ENCODE data around the gene ZNF407. TPM values are rescaled to one million over a fixed set of nuclear protein-coding genes. Genes with fewer than 3 reads are reported as not detected.

Gene ZNF407
- total RNA-seq, 1 experiment from 2014 or later: 7.6 TPM

GRCh38 chr18:75087119-75088020, 489.7 kb downstream of the ZNF407 start:
- no peaks in the 10 kb centered on the region for H3K79me2 ChIP-seq (ENCODE audit: insufficient read depth, low read length)
- ChIA-PET POLR2A (no interaction called here), RAD21 (ENCODE audit: low non-redundant PET in 1 of 2, low total read pairs in 2 of 2, uncharacterized antibody in 2 of 2, unreplicated experiment in 2 of 2) (no interaction called here), CTCF (no interaction called here)
- TF ChIP-seq ZNF274 (IDR thresholded peaks at IDR 0.05; ENCODE audit: low read depth, low read length) (no peak), SIN3A (IDR thresholded peaks at IDR 0.05; ENCODE audit: low read depth) (no peak), RAD21 (IDR thresholded peaks at IDR 0.05; ENCODE audit: low read depth) (no peak), EGR1 (IDR thresholded peaks at IDR 0.05; ENCODE audit: low read depth) (no peak)
- H2AFZ ChIP-seq (ENCODE audit: low read depth, low read length, poor library complexity, severe bottlenecking): no peak overlapping the region
- H3K9me3 ChIP-seq (ENCODE audit: control insufficient read depth in 1 of 2, insufficient read depth in 1 of 2, low read depth in 1 of 2, low read length in 2 of 2): peaks cover 0 to 7% of the 10 kb centered on the region in 2 experiments; a peak in 1 of 4 replicates
- no peak overlapping the region for H3K9ac ChIP-seq (ENCODE audit: low read length)
- no peak for ATAC-seq
- BruUV-seq (replicated peaks): no TSS peak
- no peak overlapping the region for H3K4me2 ChIP-seq (ENCODE audit: low read length)
- H3K36me3 ChIP-seq (ENCODE audit: control insufficient read depth in 1 of 2, insufficient read depth in 2 of 2, low read length in 2 of 2): no peaks in the 10 kb centered on the region
- H3K9me2 ChIP-seq (ENCODE audit: insufficient read depth): no peaks in the 10 kb centered on the region
- intact Hi-C loops (cut with micrococcal nuclease): no loop called here
- DNase-seq (ENCODE audit: low read depth, low spot score): no peak
- H3K4me1 ChIP-seq (ENCODE audit: control insufficient read depth in 1 of 2, insufficient read depth in 2 of 2, low read length in 2 of 2): no peaks in the 10 kb centered on the region
- H4K20me1 ChIP-seq (ENCODE audit: insufficient read depth): no peaks in the 10 kb centered on the region
- no peaks in the 10 kb centered on the region for H3K27me3 ChIP-seq (ENCODE audit: insufficient read depth, low read length)
- no peak overlapping the region for H3K4me3 ChIP-seq (replicated peaks in 1 of 2; ENCODE audit: low read depth in 1 of 2, low read length in 2 of 2)
- H3K27ac ChIP-seq (ENCODE audit: low read depth, low read length): no peak overlapping the region

DNA sequence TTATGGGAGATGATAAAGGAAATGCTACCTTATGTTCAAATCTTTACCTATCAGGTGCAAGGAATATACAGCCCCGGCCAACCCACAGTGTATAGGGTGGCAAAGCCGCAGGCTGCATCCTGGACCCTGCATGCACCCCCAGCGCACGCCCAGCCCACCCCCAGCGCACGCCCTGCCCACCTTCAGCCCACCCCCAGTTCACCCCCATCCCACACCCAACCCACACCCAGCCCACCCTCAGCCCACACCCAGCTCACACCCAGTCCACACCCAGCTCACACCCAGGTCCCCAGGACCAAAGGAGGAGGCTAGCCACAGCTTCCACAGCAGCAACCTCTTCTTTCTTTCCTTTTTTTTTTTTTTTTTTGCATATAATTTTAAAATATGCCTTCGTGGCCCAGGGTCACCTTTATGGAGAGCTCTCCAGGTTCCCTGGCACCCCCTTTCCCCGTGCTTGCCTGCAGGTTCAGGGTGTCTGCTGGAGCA, 490.4 kb downstream of the ZNF407 start:
- no peaks in the 10 kb centered on the region for H3K27me3 ChIP-seq (ENCODE audit: insufficient read depth, low read length)
- no peak for DNase-seq (ENCODE audit: low read depth, low spot score)
- ChIA-PET RAD21 (ENCODE audit: low non-redundant PET in 1 of 2, low total read pairs in 2 of 2, uncharacterized antibody in 2 of 2, unreplicated experiment in 2 of 2) (no interaction called here), CTCF (no interaction called here), POLR2A (no interaction called here)
- no TSS peak for BruUV-seq (replicated peaks)
- H3K79me2 ChIP-seq (ENCODE audit: insufficient read depth, low read length): no peaks in the 10 kb centered on the region
- H2AFZ ChIP-seq (ENCODE audit: low read depth, low read length, poor library complexity, severe bottlenecking): no peak overlapping the region
- no peak overlapping the region for H3K4me2 ChIP-seq (ENCODE audit: low read length)
- H3K27ac ChIP-seq (ENCODE audit: low read depth, low read length): no peak overlapping the region
- no peak overlapping the region for H3K4me3 ChIP-seq (replicated peaks in 1 of 2; ENCODE audit: low read depth in 1 of 2, low read length in 2 of 2)
- H3K4me1 ChIP-seq (ENCODE audit: control insufficient read depth in 1 of 2, insufficient read depth in 2 of 2, low read length in 2 of 2): no peaks in the 10 kb centered on the region
- H3K36me3 ChIP-seq (ENCODE audit: control insufficient read depth in 1 of 2, insufficient read depth in 2 of 2, low read length in 2 of 2): no peaks in the 10 kb centered on the region
- no peaks in the 10 kb centered on the region for H3K9me2 ChIP-seq (ENCODE audit: insufficient read depth)
- no peak for ATAC-seq
- H3K9me3 ChIP-seq (ENCODE audit: control insufficient read depth in 1 of 2, insufficient read depth in 1 of 2, low read depth in 1 of 2, low read length in 2 of 2): peaks cover 0 to 7% of the 10 kb centered on the region in 2 experiments; a peak in 1 of 4 replicates
- H3K9ac ChIP-seq (ENCODE audit: low read length): no peak overlapping the region
- TF ChIP-seq EZH2phosphoT487 (IDR thresholded peaks at IDR 0.05; ENCODE audit: borderline replicate concordance) (no peak), ELF1 (IDR thresholded peaks at IDR 0.05; ENCODE audit: borderline replicate concordance, low read depth) (no peak), YY1 (IDR thresholded peaks at IDR 0.05; ENCODE audit: extremely low read depth, insufficient replicate concordance, low read depth, low read length) (no peak)
- intact Hi-C loops (cut with micrococcal nuclease): no loop called here
- no peaks in the 10 kb centered on the region for H4K20me1 ChIP-seq (ENCODE audit: insufficient read depth)
